GM23338 (cell line): ENCODE measurements around the gene AGER.

Source experiments
- CREB1 ChIP-seq: fragments of 250-450 bp; sonication (Bioruptor Pico); IDR thresholded peaks from 2 replicates; pipeline ENCODE4 v1.5.0; 2020; ENCODE audit warnings: low read depth, mild to moderate bottlenecking, moderate library complexity
- EZH2 ChIP-seq: fragments of 200-600 bp; sonication (generic); IDR thresholded peaks from one replicate; pipeline ENCODE4 v1.8.0; 2017; ENCODE audit warnings: antibody characterized with exemption, mild to moderate bottlenecking, low read depth; ENCODE audit not compliant: unreplicated experiment
- EZH2phosphoT487 ChIP-seq: fragments of 200-600 bp; sonication (generic); IDR thresholded peaks from one replicate; pipeline ENCODE4 v1.8.1; 2018; ENCODE audit warnings: antibody characterized with exemption; ENCODE audit not compliant: unreplicated experiment
- NANOG ChIP-seq: IDR thresholded peaks from 2 replicates; pipeline ENCODE4 v1.6.1; 2016; ENCODE audit warnings: antibody characterized with exemption, borderline replicate concordance
- POLR2AphosphoS5 ChIP-seq: IDR thresholded peaks from 2 replicates; pipeline ENCODE4 v1.6.1; 2016; ENCODE audit warnings: antibody characterized with exemption, low read depth
- TF ChIP-seq, protein P1 (sequence below), 2 experiments: fragments of 200-600 bp in 1 of 2; sonication (generic) in 1 of 2; conservative IDR thresholded peaks; 2 replicates each; pipeline versions ENCODE4 v1.5.1 to v1.6.1; 2016 to 2017; ENCODE audit warnings: antibody characterized with exemption in 2 of 2, low read depth in 2 of 2, mild to moderate bottlenecking in 2 of 2, moderate library complexity in 1 of 2

DNA sequence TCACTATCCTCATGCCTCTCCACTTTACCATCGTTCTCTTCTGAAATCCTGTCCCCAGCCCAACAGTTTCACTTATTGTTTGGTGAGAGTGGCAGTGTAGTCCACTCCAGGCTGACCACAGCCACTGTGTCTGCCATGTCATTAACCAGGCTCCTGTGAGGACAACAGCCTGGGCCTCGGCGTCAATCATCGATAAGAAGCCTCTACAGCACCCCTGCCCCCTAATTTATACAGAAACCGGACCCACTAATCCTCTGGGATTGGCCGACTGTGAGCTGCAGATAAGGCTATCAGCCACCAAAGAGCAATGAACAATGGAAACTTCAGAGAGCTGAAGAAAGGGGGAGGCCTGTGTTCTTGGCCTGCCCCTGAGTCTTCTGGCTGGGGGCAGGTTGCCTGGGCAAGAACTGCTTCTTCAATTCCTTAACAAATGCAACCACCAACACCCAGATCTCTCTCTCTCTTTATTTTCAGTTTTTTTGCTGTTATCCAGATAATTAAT lies 16.2 kb downstream of the AGER start:
- TF ChIP-seq, protein P1, sequence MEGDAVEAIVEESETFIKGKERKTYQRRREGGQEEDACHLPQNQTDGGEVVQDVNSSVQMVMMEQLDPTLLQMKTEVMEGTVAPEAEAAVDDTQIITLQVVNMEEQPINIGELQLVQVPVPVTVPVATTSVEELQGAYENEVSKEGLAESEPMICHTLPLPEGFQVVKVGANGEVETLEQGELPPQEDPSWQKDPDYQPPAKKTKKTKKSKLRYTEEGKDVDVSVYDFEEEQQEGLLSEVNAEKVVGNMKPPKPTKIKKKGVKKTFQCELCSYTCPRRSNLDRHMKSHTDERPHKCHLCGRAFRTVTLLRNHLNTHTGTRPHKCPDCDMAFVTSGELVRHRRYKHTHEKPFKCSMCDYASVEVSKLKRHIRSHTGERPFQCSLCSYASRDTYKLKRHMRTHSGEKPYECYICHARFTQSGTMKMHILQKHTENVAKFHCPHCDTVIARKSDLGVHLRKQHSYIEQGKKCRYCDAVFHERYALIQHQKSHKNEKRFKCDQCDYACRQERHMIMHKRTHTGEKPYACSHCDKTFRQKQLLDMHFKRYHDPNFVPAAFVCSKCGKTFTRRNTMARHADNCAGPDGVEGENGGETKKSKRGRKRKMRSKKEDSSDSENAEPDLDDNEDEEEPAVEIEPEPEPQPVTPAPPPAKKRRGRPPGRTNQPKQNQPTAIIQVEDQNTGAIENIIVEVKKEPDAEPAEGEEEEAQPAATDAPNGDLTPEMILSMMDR (conservative IDR thresholded peaks at IDR 0.05; ENCODE audit: low read depth in 2 of 2): no peak
- TF ChIP-seq EZH2phosphoT487 (no peak), EZH2 (no peak), POLR2AphosphoS5 (no peak), NANOG (no peak), CREB1 (no peak)
